H1 (cell line): ENCODE results near the gene MAPK1. TPM values are rescaled to one million over a fixed set of nuclear protein-coding genes. Genes with fewer than 3 reads are reported as not detected.
A peak's percentile ranks its signal among the peaks of the same experiment; 100 is the strongest.

Experiments
- ASH2L ChIP-seq: fragments of 200-600, 300-600 bp; sonication (generic); IDR thresholded peaks from one replicate; pipeline ENCODE4 v1.7.1; 2017; ENCODE audit warnings: low read length
- ATF3 ChIP-seq: IDR thresholded peaks from 2 replicates; pipeline ENCODE4 v1.6.1; 2011; ENCODE audit warnings: low read depth, mild to moderate bottlenecking, low read length; ENCODE audit not compliant: insufficient read depth
- BRCA1 ChIP-seq: IDR thresholded peaks from 2 replicates; pipeline ENCODE4 v1.6.1; 2012; ENCODE audit warnings: low read depth, low read length, improper control_type of control experiment
- CHD1 ChIP-seq: IDR thresholded peaks from 2 replicates; pipeline ENCODE4 v1.6.1; 2012; ENCODE audit warnings: low read depth, low read length, improper control_type of control experiment
- CREB1 ChIP-seq: IDR thresholded peaks from 2 replicates; pipeline ENCODE4 v1.6.1; 2012; ENCODE audit warnings: inconsistent platforms
- CTCF ChIP-seq, 3 experiments: IDR thresholded peaks; 1 replicate in 2 of 3; 2 replicates in 1 of 3; pipeline versions ENCODE4 v1.5.1 to v1.6.1; 2011; ENCODE audit warnings: low read length in 3 of 3, mild to moderate bottlenecking in 3 of 3, inconsistent platforms in 2 of 3, low read depth in 1 of 3, moderate library complexity in 1 of 3; ENCODE audit not compliant: insufficient read depth in 1 of 3; ENCODE audit errors: control extremely low read depth in 1 of 3
- HDAC2 ChIP-seq, 2 experiments: fragments of 300-600 bp in 1 of 2; sonication (generic) in 1 of 2; IDR thresholded peaks; 2 replicates each; pipeline ENCODE4 v1.6.1; 2011 to 2012; ENCODE audit warnings: low read depth in 2 of 2, low read length in 2 of 2, mild to moderate bottlenecking in 2 of 2, moderate library complexity in 2 of 2, borderline replicate concordance in 1 of 2, inconsistent platforms in 1 of 2
- JUN ChIP-seq: IDR thresholded peaks from 2 replicates; pipeline ENCODE4 v1.6.1; 2011; ENCODE audit warnings: low read depth, mild to moderate bottlenecking, improper control_type of control experiment, low read length
- NRF1 ChIP-seq: IDR thresholded peaks from 2 replicates; pipeline ENCODE4 v1.6.1; 2011; ENCODE audit warnings: mild to moderate bottlenecking, low read depth, low read length, improper control_type of control experiment
- PHF8 ChIP-seq: fragments of 200-600 bp; sonication (generic); conservative IDR thresholded peaks from 2 replicates; pipeline ENCODE4 v1.7.1; 2012; ENCODE audit warnings: low read depth, mild to moderate bottlenecking, inconsistent platforms, low read length, moderate library complexity
- POLR2AphosphoS5 ChIP-seq: IDR thresholded peaks from 2 replicates; pipeline ENCODE4 v1.6.1; 2011; ENCODE audit warnings: low read depth, low read length
- POU5F1 ChIP-seq: IDR thresholded peaks from 2 replicates; pipeline ENCODE4 v1.6.1; 2011; ENCODE audit warnings: low read depth, mild to moderate bottlenecking, low read length, moderate library complexity
- RNF2 ChIP-seq: fragments of 200-900, 300-1000 bp; sonication (generic); IDR thresholded peaks from 2 replicates; pipeline ENCODE4 v1.7.1; 2016; ENCODE audit warnings: borderline replicate concordance, low read depth, mild to moderate bottlenecking, antibody characterized with exemption, low read length; ENCODE audit not compliant: poor library complexity, severe bottlenecking; ENCODE audit errors: missing control alignments
- RXRA ChIP-seq: IDR thresholded peaks from 2 replicates; pipeline ENCODE4 v1.6.1; 2011; ENCODE audit warnings: low read depth, mild to moderate bottlenecking, low read length, moderate library complexity; ENCODE audit not compliant: insufficient read depth
- SAP30 ChIP-seq: fragments of 300-600 bp; sonication (generic); IDR thresholded peaks from 2 replicates; pipeline ENCODE4 v1.7.1; 2012; ENCODE audit warnings: low read length, moderate library complexity, mild to moderate bottlenecking, inconsistent platforms; ENCODE audit not compliant: insufficient read depth, insufficient replicate concordance
- SP2 ChIP-seq: IDR thresholded peaks from 2 replicates; pipeline ENCODE4 v1.6.1; 2012; ENCODE audit warnings: mild to moderate bottlenecking, low read length, inconsistent platforms
- SP4 ChIP-seq: IDR thresholded peaks from 2 replicates; pipeline ENCODE4 v1.6.1; 2012; ENCODE audit warnings: low read length, inconsistent platforms
- TAF1 ChIP-seq: IDR thresholded peaks from 2 replicates; pipeline ENCODE4 v1.6.1; 2011; ENCODE audit warnings: mild to moderate bottlenecking, low read depth, low read length
- TAF7 ChIP-seq: optimal IDR thresholded peaks from 2 replicates; pipeline ENCODE3; 2011; ENCODE audit warnings: low read depth, mild to moderate bottlenecking, inconsistent platforms, low read length, moderate library complexity, borderline replicate concordance
- TCF12 ChIP-seq: IDR thresholded peaks from 2 replicates; pipeline ENCODE4 v1.6.1; 2011; ENCODE audit warnings: low read depth, mild to moderate bottlenecking, low read length
- TEAD4 ChIP-seq: IDR thresholded peaks from 2 replicates; pipeline ENCODE4 v1.6.1; 2012; ENCODE audit warnings: low read depth, low read length, inconsistent platforms, mixed read lengths
- YY1 ChIP-seq: IDR thresholded peaks from 2 replicates; pipeline ENCODE4 v1.6.1; 2011; ENCODE audit warnings: low read depth, mild to moderate bottlenecking, low read length
- ZNF274 ChIP-seq: IDR thresholded peaks from 2 replicates; pipeline ENCODE4 v1.7.0; 2012; ENCODE audit warnings: low read length, borderline replicate concordance; ENCODE audit errors: extremely low read depth
- polyA plus RNA-seq, 7 experiments: library from polyadenylated mRNA; depleted of rRNA in 3 of 7; stranded (reverse) in 5 of 7; unstranded in 2 of 7; fragments of >200 nt in 5 of 7; fragments of 200-250 nt in 2 of 7; gene quantifications; 1 replicate in 5 of 7; 2 replicates in 1 of 7; 4 replicates in 1 of 7; pipeline versions ENCODE4 v1.2.1 to v1.2.3, GENCODE V29; 2011 to 2013; ENCODE audit warnings: missing spikeins in 2 of 7, mixed read lengths in 2 of 7
- total RNA-seq: library from RNA; stranded (reverse); fragmentation: NEBNext Ultra II Directional; extraction: Animal tissue kit (Norgen Biotek cat#: 25700); gene quantifications from 2 replicates; pipeline ENCODE4 v1.2.1, GENCODE V29; 2021

The MAPK1 gene
- total and polyA plus RNA-seq, 2 of the 8 experiments (the other 6 are each of a cell fraction or from before 2014, with no cell fraction given) = 28.1 to 101 TPM

DNA sequence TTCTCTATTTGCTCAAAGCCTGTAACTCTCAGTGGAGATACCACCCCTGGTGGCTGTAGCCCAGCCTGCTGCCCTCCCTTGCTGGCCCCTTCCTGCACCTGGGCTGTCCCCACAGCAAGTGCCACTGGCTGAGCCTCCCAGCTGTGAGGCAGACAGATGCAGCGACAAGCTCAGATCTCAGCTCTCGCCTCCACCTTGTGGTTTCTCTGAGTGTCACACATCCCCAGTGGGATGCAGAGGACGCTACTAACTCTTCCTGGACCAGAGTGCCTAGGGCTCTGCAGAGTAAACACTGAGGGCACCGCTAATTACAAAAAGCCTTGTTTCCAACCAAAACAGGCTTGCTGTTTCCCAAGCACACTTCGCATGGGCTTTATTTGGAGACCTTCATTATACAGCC lies 140.8 kb downstream of the MAPK1 start (continued):
- TF ChIP-seq ZNF274 (no peak), CHD1 (no peak), RXRA (no peak), SP4 (no peak), PHF8 (no peak), CREB1 (peak; percentile 48; the same call in 1 of the 2 replicates), RNF2 (no peak), HDAC2 (IDR thresholded peaks at IDR 0.05; ENCODE audit: borderline replicate concordance in 1 of 2, low read depth in 2 of 2, low read length in 2 of 2) (no peak; a peak in 1 of 4 replicates), YY1 (no peak), SP2 (no peak), CTCF (IDR thresholded peaks at IDR 0.05; ENCODE audit: control extremely low read depth in 1 of 3, insufficient read depth in 1 of 3, low read depth in 1 of 3, low read length in 3 of 3) (peak; percentile 69 to 85 (median 70)), TEAD4 (no peak), TAF1 (0 out of 2 replicates have a peak, but pooled peaks have one; percentile 9), BRCA1 (no peak), ASH2L (no peak), NRF1 (no peak), TCF12 (peak; percentile 78; the same call in 1 of the 2 replicates), POU5F1 (no peak), ATF3 (no peak), JUN (no peak), TAF7 (no peak), POLR2AphosphoS5 (no peak), SAP30 (no peak)
